Left colon (tissue), 2 donors: ENCODE data around the gene TUSC1. TPM values are rescaled to one million over a fixed set of nuclear protein-coding genes. Genes with fewer than 3 reads are reported as not detected.
A peak's percentile ranks its signal among the peaks of the same experiment; 100 is the strongest.
"Not testable (repeated sequence)": the region's sequence is repeated elsewhere in the genome, so short reads cannot be mapped to it uniquely, and the experiment has no call there.

ENCODE experiments used
- ATAC-seq: fragments of 200-7000 bp; cut with Tn5 transposase; one replicate; pipeline ENCODE4 v1.9.1; 2020; ENCODE audit warnings: mild to moderate bottlenecking, moderate library complexity
- DNase-seq, 2 donors: peaks; one replicate each; pipeline ENCODE4 v3.0.0-alpha.2; 2020
- intact Hi-C, 2 donors: fragments of 100-400 bp; cut with DNase I in 1 of 2; cut with micrococcal nuclease in 1 of 2; formaldehyde crosslinking; loops; one replicate each; pipeline versions ENCODE4 v1.11.2 to v1.14.0; 2022; cut with DNase I, micrococcal nuclease
- long read RNA-seq: library from polyadenylated mRNA; unstranded; transcript quantifications from one replicate; pipeline ENCODE4 v2.0.0, GENCODE V29; 2021
- total RNA-seq, 2 donors: library from RNA; stranded (reverse); fragmentation: NEBNext Ultra II Directional; extraction: Animal tissue kit (Norgen Biotek cat#: 25700); gene quantifications; one replicate each; pipeline ENCODE4 v1.2.1, GENCODE V29; 2021
- donor health status: DM: no; HTN: no; CAD: no.
- donor health status: DM: yes; HTN: yes; CAD: no.

The TUSC1 gene
- 10 to 100 TPM; 15.4 to 16.5 TPM for total RNA-seq
- long read RNA-seq, transcript TUSC1-201 (1 exons, 2,052 nt), result major isoform, 55 of 55 reads
- long read RNA-seq, partial matches to known transcripts, result 0 of 55 reads
- long read RNA-seq, other reads (novel, unspliced or antisense), result 0 of 55 reads

- DNase-seq (peak; percentile 86 to 87), ATAC-seq (peak; percentile 76)
- intact Hi-C loops, result no loop called here
Observed at GRCh38 chr9:25678147-25678666, at the start of gene TUSC1. TUSC1 (minus strand) TSS chr9:25678444; CDS start chr9:25678312, 132 bp downstream.

- no peak for ATAC-seq
- no peak for DNase-seq
Observed at GRCh38 chr9:25726871-25727410, 48.7 kb upstream of the TUSC1 start.

DNA sequence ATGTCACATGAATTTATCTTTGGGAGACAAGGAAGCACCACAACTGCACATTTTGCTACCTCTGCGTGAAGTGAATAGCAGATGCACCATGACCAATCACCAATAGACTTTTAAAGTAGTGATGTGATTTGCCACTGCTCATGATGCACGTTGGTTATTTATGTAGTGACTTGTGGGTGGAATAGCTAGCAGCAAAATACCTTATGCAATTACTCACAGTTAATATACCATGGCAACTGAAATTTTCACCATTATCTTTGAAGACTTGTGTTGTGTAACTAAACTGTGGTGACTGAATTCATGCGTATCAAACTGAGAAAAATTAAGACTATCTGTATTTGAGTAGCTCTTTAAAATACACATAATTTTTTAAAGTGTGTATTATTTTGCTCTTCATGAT lies 46.2 kb upstream of the TUSC1 start:
- ATAC-seq (no peak), DNase-seq (no peak)
- intact Hi-C loops, result no loop called here

More at GRCh38 chr9:25726871-25727410, 48.7 kb upstream of the TUSC1 start:
- intact Hi-C loops, result no loop called here

- intact Hi-C loops, result no loop called here
- DNase-seq (peak; percentile 12 to 27), ATAC-seq (peak; percentile 100)
Observed at GRCh38 chr9:25716220-25716872, 38.1 kb upstream of the TUSC1 start.

DNA sequence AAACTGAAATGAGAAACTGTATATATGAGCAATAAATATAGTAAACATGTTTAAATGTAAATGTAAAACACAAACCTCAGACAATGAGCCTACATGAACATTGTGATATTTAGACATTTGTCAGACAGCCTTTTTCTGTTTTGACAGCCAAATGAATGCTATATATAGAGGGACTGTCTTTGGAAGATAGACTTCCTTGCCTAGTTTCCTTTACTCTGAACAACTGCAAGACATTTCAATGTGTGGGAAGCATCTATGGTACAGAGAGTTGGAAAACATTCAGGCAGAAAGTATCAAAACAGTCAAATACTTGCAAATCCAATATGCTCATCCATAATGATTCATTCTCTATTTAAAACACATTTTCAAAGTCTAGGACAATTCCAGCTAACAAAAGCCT lies 31.7 kb upstream of the TUSC1 start:
- ATAC-seq (no peak), DNase-seq (no peak)
- intact Hi-C loops, result no loop called here

DNA sequence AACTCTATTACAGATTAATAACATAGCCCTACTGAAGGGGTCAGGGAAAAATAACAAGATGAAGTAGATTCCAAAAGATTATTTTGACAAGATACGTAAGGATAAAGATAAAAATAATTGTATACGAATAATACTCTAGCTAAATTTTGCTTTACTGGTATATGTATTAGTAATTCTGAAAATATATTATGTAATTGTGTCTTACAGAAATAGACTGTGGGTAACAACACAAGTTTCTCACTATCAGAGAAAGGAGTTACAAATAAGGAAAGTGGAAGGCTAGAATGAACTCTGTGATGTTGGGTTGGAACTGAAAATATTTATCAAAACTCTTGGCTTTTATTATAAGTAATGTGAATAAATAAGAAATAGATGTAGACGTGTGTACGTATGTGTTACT lies 26.6 kb upstream of the TUSC1 start:
- ATAC-seq, result no peak
- intact Hi-C loops, result no loop called here
- no peak for DNase-seq

- DNase-seq, result no peak
- ATAC-seq, result no peak
- intact Hi-C loops, result no loop called here
Observed at GRCh38 chr9:25703701-25704357, 25.6 kb upstream of the TUSC1 start.

- intact Hi-C loops, result no loop called here
- DNase-seq, result no peak
- no peak for ATAC-seq
Observed at GRCh38 chr9:25702536-25702935, 24.3 kb upstream of the TUSC1 start.

DNA sequence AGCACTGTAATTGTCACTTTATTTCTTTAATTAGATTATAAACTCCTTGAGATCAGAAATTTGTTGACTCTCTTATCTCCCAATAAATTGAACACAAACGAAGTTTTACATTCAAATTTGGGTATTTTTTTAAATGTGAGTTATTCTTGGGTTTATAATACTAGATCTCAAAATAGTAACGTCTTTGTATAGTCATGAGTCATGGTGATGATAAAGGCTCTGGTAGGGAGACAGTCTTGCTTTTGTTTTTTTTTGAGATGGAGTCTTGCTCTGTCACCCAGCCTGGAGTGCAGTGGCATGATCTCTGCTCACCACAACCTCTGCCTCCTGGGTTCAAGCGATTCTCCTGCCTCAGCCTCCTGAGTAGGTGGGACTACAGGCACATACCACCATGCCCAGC lies 22.7 kb upstream of the TUSC1 start:
- DNase-seq, intact Hi-C loops, ATAC-seq: not testable (repeated sequence)

DNA sequence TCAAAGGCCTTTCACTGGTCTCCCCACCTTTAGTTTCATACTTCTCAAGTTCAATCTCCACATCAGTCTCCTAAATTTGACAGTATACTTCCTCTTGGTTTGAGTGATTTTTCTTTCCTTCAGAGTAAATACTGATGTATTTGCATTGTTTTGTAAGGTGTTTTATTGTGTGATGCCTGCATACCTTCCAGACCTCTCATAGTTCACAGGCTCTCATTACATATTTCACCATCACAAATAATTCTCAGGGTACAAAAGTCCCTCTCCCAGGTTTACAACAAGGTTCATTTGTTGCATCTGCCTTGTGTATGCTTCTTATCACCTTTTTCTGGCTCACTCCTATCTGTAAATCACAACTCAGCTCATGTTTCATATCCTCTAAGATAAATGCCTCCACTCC lies 22.2 kb upstream of the TUSC1 start:
- intact Hi-C loops, result no loop called here
- no peak for ATAC-seq
- DNase-seq, result no peak

DNA sequence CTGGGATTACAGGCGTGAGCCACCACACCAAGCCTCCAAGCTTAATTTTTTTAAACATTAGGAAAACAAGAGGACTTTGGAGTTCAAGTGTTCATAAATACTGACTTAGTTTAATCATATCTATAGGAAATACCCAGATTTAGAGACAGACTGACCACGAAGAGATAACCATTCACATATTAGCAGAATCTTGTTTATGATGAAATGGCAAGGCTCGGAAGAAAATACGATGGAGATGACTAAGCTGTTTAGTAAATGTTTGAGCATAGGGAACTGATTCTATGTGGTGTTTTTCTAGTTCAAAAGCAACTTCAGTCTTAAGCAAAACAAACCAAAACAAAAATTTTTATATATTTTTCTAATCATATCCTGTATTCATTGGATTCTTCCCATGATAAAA lies 13.5 kb upstream of the TUSC1 start:
- no peak for DNase-seq
- intact Hi-C loops, result no loop called here
- no peak for ATAC-seq

GRCh38 chr9:25684321-25684720 lies 6.1 kb upstream of the TUSC1 start:
- intact Hi-C loops, result no loop called here
- no peak for ATAC-seq
- no peak for DNase-seq

GRCh38 chr9:25681266-25681665 lies 3.0 kb upstream of the TUSC1 start:
- DNase-seq, result no peak
- no peak for ATAC-seq
- intact Hi-C loops, result no loop called here

GRCh38 chr9:25678846-25679360 lies 659 bp upstream of the TUSC1 start:
- DNase-seq (no peak), ATAC-seq (no peak)
- intact Hi-C loops, result no loop called here

DNA sequence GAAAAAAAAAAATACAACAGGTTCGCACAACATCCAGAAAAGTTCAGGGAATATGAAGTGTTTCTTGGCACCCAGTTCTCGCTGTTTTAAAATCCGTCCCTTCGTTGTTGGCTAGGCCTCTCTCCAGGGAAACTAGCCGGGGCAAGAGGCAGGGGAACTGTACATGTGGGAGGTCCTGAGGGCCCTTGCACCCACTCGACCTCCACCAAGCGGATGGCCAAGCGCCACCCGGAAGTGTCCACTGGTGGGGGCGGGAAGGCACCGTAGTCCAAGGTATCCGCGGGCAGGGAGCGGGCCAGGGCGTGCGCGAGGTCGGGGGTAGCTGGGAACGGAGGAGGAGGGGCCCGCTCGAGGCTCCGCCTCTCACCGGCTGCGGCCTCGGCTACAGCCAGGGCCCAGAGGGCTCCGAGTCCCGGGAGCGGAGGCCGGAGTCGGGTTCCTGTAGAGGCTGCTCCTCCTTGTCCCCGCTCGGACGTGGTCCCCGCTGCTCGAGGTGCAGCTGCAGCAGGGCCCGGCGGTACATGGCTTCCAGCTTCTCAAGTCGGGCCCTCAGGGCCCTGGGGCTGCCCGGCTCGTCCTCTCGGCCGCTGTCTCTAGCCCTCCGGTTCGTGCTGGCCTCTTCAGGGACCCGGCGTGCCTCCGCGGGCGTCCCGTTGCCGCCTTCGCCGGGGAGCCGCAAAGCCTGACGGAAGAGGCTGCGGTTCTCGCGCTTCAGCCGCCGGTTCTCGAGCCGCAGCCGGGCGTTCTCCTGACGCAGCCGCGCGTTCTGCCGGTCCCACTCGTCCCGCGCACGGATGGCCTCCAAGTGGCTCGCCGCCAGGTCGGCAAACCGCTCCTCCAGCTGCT lies 720 bp downstream of the TUSC1 start:
- intact Hi-C loops, result no loop called here
- peak; percentile 95 for ATAC-seq
- DNase-seq, result peak; percentile 92 to 93

DNA sequence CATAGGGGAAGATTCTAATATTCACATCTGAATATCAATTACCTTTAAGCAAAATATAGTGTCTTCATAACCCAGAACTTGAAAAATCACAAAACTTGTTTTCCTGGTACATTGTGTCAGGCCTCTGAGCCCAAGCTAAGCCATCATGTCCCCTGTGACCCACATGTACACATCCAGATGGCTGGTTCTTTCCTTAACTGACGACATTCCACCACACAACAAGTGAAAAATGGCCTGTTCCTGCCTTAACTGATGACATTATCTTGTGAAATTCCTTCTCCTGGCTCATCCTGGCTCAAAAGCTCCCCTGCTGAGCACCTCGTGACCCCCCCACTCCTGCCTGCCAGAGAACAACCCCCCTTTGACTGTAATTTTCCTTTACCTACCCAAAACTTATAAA lies 2.4 kb downstream of the TUSC1 start:
- ATAC-seq, intact Hi-C loops, DNase-seq: not testable (repeated sequence)

DNA sequence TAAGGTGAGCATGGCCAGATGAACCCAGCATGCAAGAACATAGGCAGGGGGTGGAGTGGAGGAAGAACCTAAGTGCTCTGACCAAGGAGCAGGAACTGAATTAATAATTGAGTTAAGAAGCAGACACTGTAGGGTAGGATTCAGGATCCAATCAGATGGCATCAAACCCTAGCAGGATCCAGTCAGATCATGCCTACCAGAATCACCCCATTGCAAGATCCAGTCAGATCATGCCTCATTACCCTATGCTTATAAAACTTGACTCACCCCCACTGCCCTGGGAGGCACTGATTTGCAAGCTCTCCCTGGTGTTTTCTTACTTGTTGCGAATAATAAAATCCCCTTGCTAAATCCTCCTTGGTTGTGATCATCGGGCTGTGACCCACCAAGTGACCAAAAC lies 19.7 kb downstream of the TUSC1 start:
- intact Hi-C loops, result no loop called here
- ATAC-seq, result no peak

DNA sequence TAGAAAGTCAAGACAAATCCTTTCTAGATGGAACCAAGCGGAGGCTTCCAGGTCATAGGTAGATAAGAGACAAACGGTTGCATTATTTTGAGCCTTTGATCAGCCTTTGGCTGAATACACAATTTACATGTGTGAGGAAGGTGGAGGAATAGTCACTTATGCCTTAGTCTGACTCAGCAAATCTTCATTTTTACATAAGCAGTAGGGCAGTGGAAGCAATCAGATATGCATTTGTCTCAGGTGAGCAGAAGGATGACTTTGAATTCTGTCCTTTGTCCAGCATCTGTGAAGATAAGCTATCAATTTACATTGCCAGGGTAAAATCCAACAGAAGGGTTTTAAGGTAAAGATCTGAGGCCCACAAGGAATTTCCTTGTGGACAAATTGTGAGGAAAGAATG lies 23.8 kb downstream of the TUSC1 start:
- DNase-seq, result no peak
- intact Hi-C loops, result no loop called here
- no peak for ATAC-seq

More for the DNA sequence above, 19.7 kb downstream of the TUSC1 start:
- DNase-seq, result no peak

DNA sequence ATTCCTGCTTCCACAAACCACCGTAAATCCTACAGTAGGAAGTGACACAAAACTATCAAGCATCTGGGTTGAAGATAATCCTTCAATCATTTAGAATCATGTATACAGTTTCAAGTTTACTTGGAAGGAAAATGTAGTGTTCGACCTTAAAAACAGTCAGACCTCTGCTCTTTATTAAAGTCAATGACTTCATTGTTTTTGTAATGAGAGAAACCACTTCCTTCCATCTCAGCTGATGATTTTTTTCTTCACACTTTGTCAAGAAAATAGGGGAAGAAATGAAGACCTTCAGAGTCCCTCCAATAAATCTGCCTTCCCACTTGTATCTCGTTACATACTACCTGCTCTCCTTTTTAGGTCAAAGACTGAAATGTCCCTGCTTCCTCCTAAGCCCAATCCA lies 30.1 kb downstream of the TUSC1 start:
- intact Hi-C loops, result no loop called here
- ATAC-seq (no peak), DNase-seq (no peak)
